BE2C (cell line): ENCODE measurements around the gene DPY19L1.
A peak's percentile ranks its signal among the peaks of the same experiment; 100 is the strongest.
"Not testable (repeated sequence)": the region's sequence is repeated elsewhere in the genome, so short reads cannot be mapped to it uniquely, and the experiment has no call there.

ENCODE experiments used
- DNase-seq: peaks from one replicate; pipeline ENCODE4 v3.0.0-alpha.2; 2020
- H3K27me3 ChIP-seq: fragments of 250-450 bp; sonication (Bioruptor Pico); 2 replicates; pipeline ENCODE4 v1.5.1; 2020; ENCODE audit warnings: mild to moderate bottlenecking
- H3K36me3 ChIP-seq: fragments of 250-450 bp; sonication (Bioruptor Pico); 2 replicates; pipeline ENCODE4 v1.5.1; 2020; ENCODE audit warnings: mild to moderate bottlenecking
- H3K4me1 ChIP-seq: fragments of 250-450 bp; sonication (Bioruptor Pico); 2 replicates; pipeline ENCODE4 v1.5.1; 2020
- H3K4me3 ChIP-seq: 2 replicates; pipeline ENCODE4 v1.5.1; 2011; ENCODE audit warnings: low read depth, low read length
- H3K9me3 ChIP-seq: fragments of 250-450 bp; sonication (Bioruptor Pico); 2 replicates; pipeline ENCODE4 v1.5.1; 2020
- TF ChIP-seq, protein P1 (sequence below): IDR thresholded peaks from 2 replicates; pipeline ENCODE4 v1.5.1; 2012; ENCODE audit warnings: mild to moderate bottlenecking, low read depth, low read length

The DPY19L1 gene

DNA sequence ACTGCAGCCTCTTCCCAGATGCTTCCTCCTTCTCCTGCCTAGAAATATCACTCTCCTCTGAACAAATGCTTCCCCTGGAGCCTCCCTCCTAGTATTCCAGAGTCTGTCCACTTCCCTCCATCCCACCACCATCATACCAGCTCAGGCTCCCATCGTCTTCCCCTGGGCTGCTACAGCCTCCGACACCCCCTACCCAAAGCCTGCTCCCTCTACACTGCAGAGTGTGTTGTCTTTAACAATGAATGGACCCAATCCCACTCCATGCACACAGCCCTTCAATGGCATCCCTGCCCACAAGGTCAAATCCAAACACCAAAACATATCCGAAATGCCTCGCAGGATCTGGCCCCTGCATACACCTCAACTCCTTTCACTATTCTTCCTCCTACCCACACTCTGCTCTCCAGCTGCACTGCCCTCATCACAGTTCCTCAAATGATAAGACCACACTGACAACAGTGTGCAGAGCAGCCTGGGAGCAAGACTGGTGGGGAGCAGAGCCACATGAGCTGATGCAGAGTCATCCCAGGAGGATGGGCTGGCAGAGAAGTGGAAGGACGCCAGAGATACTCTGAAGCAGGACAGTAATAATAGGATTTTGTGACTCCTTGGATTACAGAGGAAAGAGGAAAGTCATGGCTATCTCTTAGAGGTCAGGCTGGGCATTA lies 40.7 kb downstream of the DPY19L1 start:
- H3K4me1 ChIP-seq, H3K4me3 ChIP-seq, H3K9me3 ChIP-seq, H3K27me3 ChIP-seq, H3K36me3 ChIP-seq: not testable (repeated sequence)
- peak; percentile 31 for DNase-seq

DNA sequence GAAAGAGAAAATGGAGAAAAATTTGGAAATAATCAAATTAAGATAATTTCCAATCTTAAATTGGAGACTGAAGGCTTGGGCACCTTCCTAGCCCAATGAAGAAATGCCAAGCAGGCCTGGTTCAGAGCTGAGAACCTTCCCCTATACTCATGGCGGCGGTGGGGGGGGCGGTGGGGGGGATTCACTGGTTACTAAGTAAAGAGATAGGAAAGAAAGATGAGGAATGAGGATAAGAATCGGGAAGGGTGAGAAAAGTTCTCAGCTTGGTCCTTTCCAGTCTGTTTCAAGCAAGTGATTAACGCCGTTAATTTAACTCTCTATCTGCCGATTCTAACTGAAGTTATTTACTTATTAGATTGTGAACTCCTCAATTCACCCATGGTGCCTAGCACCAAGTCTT lies 41.5 kb downstream of the DPY19L1 start:
- TF ChIP-seq, protein P1, sequence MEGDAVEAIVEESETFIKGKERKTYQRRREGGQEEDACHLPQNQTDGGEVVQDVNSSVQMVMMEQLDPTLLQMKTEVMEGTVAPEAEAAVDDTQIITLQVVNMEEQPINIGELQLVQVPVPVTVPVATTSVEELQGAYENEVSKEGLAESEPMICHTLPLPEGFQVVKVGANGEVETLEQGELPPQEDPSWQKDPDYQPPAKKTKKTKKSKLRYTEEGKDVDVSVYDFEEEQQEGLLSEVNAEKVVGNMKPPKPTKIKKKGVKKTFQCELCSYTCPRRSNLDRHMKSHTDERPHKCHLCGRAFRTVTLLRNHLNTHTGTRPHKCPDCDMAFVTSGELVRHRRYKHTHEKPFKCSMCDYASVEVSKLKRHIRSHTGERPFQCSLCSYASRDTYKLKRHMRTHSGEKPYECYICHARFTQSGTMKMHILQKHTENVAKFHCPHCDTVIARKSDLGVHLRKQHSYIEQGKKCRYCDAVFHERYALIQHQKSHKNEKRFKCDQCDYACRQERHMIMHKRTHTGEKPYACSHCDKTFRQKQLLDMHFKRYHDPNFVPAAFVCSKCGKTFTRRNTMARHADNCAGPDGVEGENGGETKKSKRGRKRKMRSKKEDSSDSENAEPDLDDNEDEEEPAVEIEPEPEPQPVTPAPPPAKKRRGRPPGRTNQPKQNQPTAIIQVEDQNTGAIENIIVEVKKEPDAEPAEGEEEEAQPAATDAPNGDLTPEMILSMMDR: no peak
- DNase-seq: no peak
- no peak overlapping the region for H3K4me3 ChIP-seq
- no peaks in the 10 kb centered on the region for H3K27me3 ChIP-seq
- H3K9me3 ChIP-seq: no peaks in the 10 kb centered on the region; the same call in 1 of the 2 replicates
- no peaks in the 10 kb centered on the region; the same call in 1 of the 2 replicates for H3K4me1 ChIP-seq
- H3K36me3 ChIP-seq: no peaks in the 10 kb centered on the region

DNA sequence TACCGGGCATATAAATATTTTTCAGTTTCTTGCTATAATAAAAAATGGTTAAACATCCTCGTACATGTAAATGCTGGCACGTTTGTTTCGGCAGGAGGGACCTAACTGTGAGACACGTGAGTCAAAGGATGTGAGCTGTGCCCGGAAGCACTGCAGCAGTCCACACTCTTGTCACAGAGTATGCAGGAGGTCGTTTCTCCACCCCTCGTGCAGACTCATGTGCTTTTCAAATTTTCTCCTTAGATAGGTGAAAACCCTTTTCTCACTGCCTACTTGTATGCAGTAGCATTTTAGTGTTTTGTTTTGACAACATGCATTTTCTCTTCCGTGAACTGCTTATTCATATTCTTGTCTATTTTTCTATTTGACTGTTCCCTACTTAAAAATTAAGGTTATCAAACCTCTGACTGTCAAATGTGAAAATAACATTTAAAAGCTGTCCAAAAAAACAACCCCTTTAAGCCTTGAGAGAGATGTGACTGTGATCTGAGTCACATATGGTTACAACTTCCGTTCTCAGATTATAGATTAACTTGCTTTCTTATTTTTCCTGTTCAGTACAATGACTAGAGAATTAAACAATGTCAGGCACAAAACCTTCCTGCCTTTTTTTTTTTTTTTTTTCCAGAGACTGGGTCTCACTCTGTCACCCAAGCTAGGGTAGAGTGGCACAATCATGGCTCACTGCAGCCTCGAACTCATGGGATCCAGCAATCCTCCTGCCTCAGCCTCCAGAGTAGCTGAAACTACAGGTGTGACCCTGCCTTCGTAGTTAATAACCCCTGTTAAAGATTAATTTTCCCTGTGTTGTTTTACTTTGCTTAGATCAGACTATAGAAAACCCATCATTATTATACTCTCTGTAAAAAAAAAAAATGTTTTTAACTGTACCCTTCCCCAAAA lies 45.1 kb downstream of the DPY19L1 start:
- H3K9me3 ChIP-seq: no peaks in the 10 kb centered on the region
- no peaks in the 10 kb centered on the region for H3K27me3 ChIP-seq
- DNase-seq: no peak
- no peaks in the 10 kb centered on the region for H3K36me3 ChIP-seq
- H3K4me3 ChIP-seq: no peak overlapping the region
- H3K4me1 ChIP-seq: no peaks in the 10 kb centered on the region; the same call in 1 of the 2 replicates
- TF ChIP-seq, protein P1: no peak

DNA sequence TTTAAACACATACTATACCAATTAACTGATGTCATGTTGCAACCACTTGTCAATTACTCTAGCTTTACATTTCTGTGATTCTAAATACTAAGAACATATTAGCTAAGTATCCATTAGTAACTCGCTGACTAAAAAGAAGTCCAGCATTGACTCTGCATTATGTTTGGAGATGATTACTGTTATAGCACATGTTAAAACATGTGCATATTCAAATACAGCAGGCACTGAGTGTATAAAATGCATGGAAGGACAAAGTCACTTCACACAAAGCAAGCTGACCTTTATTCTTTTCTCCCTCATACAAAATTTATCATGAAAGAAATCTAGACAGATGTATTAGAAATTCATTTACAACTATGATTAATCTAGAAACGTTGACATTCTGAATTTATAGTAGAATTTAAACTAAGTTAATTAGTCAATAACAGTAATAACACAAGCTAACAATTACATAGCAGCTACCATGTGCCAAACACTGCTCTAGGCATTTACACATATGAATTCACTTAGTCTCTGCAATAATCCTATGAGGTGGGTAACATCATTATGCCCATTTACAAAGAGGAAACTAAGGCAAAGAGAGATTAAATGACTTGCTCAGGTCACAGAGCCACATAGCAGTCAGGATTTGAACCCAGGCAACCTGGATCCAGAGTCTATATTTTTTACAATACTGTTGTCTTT lies 48.7 kb downstream of the DPY19L1 start:
- H3K4me1 ChIP-seq, H3K4me3 ChIP-seq, H3K27me3 ChIP-seq, DNase-seq, H3K36me3 ChIP-seq, H3K9me3 ChIP-seq: not testable (repeated sequence)

DNA sequence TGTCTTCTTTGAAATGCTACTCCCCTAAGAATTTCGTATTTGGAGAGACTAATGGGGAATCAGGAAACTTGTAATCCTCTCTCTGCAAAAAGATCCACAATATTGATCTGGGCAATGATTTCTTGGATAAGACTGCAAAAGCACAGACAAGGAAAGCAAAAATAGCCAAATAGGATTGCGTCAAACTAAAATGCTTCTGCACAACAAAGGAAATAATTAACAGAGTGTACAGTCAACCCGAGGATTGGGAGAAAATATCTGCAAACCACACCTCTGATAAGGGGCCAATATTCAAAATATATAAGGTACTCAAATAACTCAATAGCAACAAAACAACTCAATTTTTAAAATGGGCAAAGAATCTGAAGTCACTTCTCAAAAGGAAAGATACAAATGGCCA lies 52.1 kb downstream of the DPY19L1 start:
- not testable (repeated sequence) for H3K27me3 ChIP-seq, H3K4me1 ChIP-seq, H3K4me3 ChIP-seq, H3K9me3 ChIP-seq, DNase-seq, H3K36me3 ChIP-seq

DNA sequence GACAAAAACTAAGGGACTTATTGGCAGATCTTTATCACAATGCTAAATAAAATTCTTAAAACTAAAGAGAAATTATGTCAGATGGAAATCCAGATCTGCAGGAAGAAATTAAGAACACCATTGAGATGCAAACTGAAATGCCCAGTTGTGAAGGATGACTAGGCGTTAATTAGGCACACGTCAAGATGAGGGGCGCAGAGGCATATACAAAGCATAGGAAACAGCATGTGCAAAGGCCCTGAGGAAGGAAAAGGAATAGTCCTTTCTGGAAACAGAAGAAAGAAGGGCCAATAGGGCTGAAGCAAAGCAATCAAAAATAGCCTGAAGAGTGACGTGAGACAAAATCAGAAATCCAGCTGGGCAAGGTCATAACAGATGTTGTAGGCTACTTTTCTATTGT lies 53.1 kb downstream of the DPY19L1 start:
- H3K9me3 ChIP-seq, H3K4me3 ChIP-seq, DNase-seq, H3K27me3 ChIP-seq, H3K36me3 ChIP-seq, H3K4me1 ChIP-seq: not testable (repeated sequence)

DNA sequence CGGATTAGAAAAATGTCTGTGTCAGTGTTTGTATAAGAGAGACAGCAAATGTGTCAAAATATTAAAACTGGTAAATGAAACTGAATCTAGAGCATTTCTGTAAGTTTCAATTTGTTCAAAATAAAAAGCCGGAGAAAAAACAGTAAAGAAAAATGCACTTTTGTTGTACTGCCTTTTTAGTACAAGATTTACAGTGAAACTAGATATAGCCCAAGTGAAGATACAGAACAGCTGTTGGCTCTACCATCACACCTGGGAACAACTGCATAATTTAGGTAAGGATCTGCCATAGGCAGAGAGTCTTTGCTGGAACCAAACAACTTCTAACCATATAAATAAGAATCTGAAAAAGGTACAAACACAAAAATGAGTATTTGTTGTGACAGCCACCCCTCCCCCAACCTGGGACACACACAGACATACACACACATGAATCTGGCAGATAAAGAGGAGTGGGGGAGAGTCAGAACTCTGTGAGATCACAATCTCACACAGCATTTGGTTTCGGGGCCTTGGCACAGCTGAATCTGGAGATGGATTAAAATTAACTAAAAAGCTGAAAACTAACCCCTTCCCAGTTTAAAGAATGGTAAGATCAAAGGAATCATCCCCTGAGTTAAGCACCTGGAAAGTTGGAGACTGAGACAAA lies 54.8 kb downstream of the DPY19L1 start:
- peak; percentile 39 for DNase-seq

DNA sequence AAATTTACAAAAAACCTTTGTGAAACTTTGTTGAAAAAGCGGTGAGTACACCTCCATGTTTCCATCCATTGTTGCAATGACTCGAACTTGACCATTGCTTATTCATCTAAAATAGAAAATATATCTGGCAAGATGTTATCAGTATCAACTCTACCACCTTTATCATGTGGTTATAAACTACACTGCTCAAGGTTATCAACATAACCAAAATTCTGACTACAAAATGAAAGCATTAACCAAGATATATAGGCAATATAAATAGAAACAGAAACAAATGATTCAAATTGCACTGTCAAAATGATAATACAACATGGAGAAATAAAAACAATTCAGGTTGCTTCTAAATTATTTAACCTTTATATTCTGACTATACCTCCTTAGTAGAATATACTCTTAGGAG lies 58.2 kb downstream of the DPY19L1 start:
- not testable (repeated sequence) for DNase-seq, H3K27me3 ChIP-seq, H3K9me3 ChIP-seq, H3K36me3 ChIP-seq, H3K4me3 ChIP-seq
- H3K4me1 ChIP-seq: peaks cover 14% of the 10 kb centered on the region

More for the DNA sequence above, 54.8 kb downstream of the DPY19L1 start:
- Histone ChIP-seq H3K9me3 (no peaks in the 10 kb centered on the region), H3K27me3 (no peaks in the 10 kb centered on the region), H3K36me3 (no peaks in the 10 kb centered on the region), H3K4me1 (peaks cover 8% of the 10 kb centered on the region), H3K4me3 (peak overlapping the region; percentile 31; the same call in 1 of the 2 replicates)
- TF ChIP-seq, protein P1: no peak
